ENCODE results near the gene LUZP2. TPM values are rescaled to one million over a fixed set of nuclear protein-coding genes. Genes with fewer than 3 reads are reported as not detected.

LUZP2 gene
- polyA plus RNA-seq, 1 donor from 2014 or later = 15.5 TPM

DNA sequence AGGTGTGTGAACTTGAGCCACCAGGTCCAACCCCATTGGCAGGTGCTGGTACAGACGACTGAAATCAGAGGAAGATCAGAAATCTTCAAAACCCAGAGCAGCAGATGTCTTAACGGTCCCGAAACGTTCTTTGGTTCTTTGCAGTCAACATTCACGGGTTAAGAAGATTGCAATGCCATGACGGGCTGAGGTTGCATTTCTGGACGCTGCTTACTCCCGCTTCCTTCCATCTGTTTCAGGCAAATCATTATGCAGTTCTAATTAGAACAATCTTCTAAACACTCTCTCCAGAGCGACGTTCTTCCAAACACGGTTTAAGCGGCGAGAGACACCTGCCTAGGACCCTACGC lies 492 bp upstream of the LUZP2 start:
- Histone ChIP-seq H3K9me2 (ENCODE audit: insufficient read depth, low read length) (no peaks in the 10 kb centered on the region), H3K9me3 (ENCODE audit: low read length) (no peaks in the 10 kb centered on the region), H3K36me3 (ENCODE audit: insufficient read depth, low read length) (no peaks in the 10 kb centered on the region), H3K4me3 (ENCODE audit: low read length) (peak overlapping the region; percentile 76), H3K27me3 (ENCODE audit: insufficient read depth, low read depth, low read length) (peaks cover 19% of the 10 kb centered on the region), H3K9ac (ENCODE audit: low read length) (peak overlapping the region; percentile 76), H2AFZ (ENCODE audit: low read depth, low read length) (peak overlapping the region; percentile 58), H4K20me1 (ENCODE audit: insufficient read depth) (no peaks in the 10 kb centered on the region), H3F3A (ENCODE audit: insufficient read depth, low read length, poor library complexity, severe bottlenecking) (no peaks in the 10 kb centered on the region), H3K4me2 (ENCODE audit: low read length) (peak overlapping the region; percentile 47), H3K27ac (ENCODE audit: low read length) (peak overlapping the region; percentile 62), H3K79me2 (replicated peaks; ENCODE audit: insufficient read depth, low read length) (no peaks in the 10 kb centered on the region)
- TF ChIP-seq TAF1 (IDR thresholded peaks at IDR 0.05; ENCODE audit: low read depth) = no peak

DNA sequence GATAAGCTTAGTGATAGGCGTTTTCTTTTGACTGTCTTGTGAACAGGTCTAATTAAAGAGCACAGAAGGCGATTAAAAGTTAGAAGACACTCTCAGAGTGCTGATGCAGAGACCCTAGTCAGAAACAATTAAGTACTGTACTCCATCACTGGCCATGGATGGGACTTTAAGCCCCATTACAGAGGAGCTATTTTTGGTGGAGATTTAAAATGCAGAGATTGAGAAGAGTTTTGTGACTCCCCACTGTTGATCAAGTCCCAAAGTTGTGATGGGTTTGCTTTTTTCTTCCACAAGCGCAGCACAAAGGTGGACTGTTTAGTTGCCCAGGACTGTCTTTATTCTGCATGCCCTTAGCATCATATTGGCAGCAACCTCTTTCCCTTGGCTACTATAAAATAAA lies 978 bp downstream of the LUZP2 start:
- H3F3A ChIP-seq (ENCODE audit: insufficient read depth, low read length, poor library complexity, severe bottlenecking) = no peaks in the 10 kb centered on the region
- H2AFZ ChIP-seq (ENCODE audit: low read depth, low read length) = no peak overlapping the region
- peak overlapping the region; percentile 66 for H3K4me2 ChIP-seq (ENCODE audit: low read length)
- no peaks in the 10 kb centered on the region for H3K9me2 ChIP-seq (ENCODE audit: insufficient read depth, low read length)
- H3K27me3 ChIP-seq (ENCODE audit: insufficient read depth, low read depth, low read length) = peaks cover 19% of the 10 kb centered on the region
- H3K9me3 ChIP-seq (ENCODE audit: low read length) = no peaks in the 10 kb centered on the region
- H3K9ac ChIP-seq (ENCODE audit: low read length) = peak overlapping the region; percentile 76
- no peaks in the 10 kb centered on the region for H3K36me3 ChIP-seq (ENCODE audit: insufficient read depth, low read length)
- TF ChIP-seq EP300 (conservative IDR thresholded peaks at IDR 0.05; ENCODE audit: poor library complexity, severe bottlenecking) = no peak
- TF ChIP-seq, protein P1, sequence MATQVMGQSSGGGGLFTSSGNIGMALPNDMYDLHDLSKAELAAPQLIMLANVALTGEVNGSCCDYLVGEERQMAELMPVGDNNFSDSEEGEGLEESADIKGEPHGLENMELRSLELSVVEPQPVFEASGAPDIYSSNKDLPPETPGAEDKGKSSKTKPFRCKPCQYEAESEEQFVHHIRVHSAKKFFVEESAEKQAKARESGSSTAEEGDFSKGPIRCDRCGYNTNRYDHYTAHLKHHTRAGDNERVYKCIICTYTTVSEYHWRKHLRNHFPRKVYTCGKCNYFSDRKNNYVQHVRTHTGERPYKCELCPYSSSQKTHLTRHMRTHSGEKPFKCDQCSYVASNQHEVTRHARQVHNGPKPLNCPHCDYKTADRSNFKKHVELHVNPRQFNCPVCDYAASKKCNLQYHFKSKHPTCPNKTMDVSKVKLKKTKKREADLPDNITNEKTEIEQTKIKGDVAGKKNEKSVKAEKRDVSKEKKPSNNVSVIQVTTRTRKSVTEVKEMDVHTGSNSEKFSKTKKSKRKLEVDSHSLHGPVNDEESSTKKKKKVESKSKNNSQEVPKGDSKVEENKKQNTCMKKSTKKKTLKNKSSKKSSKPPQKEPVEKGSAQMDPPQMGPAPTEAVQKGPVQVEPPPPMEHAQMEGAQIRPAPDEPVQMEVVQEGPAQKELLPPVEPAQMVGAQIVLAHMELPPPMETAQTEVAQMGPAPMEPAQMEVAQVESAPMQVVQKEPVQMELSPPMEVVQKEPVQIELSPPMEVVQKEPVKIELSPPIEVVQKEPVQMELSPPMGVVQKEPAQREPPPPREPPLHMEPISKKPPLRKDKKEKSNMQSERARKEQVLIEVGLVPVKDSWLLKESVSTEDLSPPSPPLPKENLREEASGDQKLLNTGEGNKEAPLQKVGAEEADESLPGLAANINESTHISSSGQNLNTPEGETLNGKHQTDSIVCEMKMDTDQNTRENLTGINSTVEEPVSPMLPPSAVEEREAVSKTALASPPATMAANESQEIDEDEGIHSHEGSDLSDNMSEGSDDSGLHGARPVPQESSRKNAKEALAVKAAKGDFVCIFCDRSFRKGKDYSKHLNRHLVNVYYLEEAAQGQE (IDR thresholded peaks at IDR 0.05; ENCODE audit: borderline replicate concordance) = no peak
- TF ChIP-seq TAF1 (IDR thresholded peaks at IDR 0.05; ENCODE audit: low read depth) = no peak
- TF ChIP-seq MXI1 (conservative IDR thresholded peaks at IDR 0.05; ENCODE audit: poor library complexity, severe bottlenecking) = no peak
- no peak for TF ChIP-seq POLR2AphosphoS5 (IDR thresholded peaks at IDR 0.05)
- no peak for TF ChIP-seq RAD21 (conservative IDR thresholded peaks at IDR 0.05)
- no peak for TF ChIP-seq EZH2 (IDR thresholded peaks at IDR 0.05; ENCODE audit: borderline replicate concordance, insufficient read depth, low read length, poor library complexity, severe bottlenecking)
- TF ChIP-seq SMC3 (conservative IDR thresholded peaks at IDR 0.05; ENCODE audit: poor library complexity) = no peak
- TF ChIP-seq, protein P2, sequence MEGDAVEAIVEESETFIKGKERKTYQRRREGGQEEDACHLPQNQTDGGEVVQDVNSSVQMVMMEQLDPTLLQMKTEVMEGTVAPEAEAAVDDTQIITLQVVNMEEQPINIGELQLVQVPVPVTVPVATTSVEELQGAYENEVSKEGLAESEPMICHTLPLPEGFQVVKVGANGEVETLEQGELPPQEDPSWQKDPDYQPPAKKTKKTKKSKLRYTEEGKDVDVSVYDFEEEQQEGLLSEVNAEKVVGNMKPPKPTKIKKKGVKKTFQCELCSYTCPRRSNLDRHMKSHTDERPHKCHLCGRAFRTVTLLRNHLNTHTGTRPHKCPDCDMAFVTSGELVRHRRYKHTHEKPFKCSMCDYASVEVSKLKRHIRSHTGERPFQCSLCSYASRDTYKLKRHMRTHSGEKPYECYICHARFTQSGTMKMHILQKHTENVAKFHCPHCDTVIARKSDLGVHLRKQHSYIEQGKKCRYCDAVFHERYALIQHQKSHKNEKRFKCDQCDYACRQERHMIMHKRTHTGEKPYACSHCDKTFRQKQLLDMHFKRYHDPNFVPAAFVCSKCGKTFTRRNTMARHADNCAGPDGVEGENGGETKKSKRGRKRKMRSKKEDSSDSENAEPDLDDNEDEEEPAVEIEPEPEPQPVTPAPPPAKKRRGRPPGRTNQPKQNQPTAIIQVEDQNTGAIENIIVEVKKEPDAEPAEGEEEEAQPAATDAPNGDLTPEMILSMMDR (IDR thresholded peaks at IDR 0.05; ENCODE audit: poor library complexity, severe bottlenecking) = no peak
- peak overlapping the region; percentile 62 for H3K27ac ChIP-seq (ENCODE audit: low read length)
- peak overlapping the region; percentile 76 for H3K4me3 ChIP-seq (ENCODE audit: low read length)
- H3K79me2 ChIP-seq (replicated peaks; ENCODE audit: insufficient read depth, low read length) = no peaks in the 10 kb centered on the region
- H4K20me1 ChIP-seq (ENCODE audit: insufficient read depth) = no peaks in the 10 kb centered on the region

DNA sequence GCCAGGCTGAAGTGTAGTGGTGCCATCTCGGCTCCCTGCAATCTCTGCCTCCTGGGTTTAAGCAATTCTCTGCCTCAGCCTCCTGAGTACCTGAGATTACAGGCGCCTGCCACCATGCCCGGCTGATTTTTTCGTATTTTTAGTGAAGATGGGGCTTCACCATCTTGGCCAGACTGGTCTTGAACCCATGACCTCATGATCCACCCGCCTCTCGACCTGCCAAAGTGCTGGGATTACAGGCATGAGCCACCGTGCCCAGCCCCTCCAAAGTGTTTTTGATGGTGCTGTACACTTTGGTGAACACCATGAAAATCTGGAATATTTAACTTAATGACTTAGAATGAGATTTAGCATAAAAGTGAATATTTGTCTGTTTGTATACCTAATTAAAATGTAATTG lies 5.6 kb downstream of the LUZP2 start:
- no peak overlapping the region for H2AFZ ChIP-seq (ENCODE audit: low read depth, low read length)
- H3K79me2 ChIP-seq (replicated peaks; ENCODE audit: insufficient read depth, low read length) = no peaks in the 10 kb centered on the region
- H4K20me1 ChIP-seq (ENCODE audit: insufficient read depth) = no peaks in the 10 kb centered on the region
- no peak overlapping the region for H3K27ac ChIP-seq (ENCODE audit: low read length)
- H3K9me3 ChIP-seq (ENCODE audit: low read length) = no peaks in the 10 kb centered on the region
- no peak overlapping the region for H3K9ac ChIP-seq (ENCODE audit: low read length)
- no peaks in the 10 kb centered on the region for H3F3A ChIP-seq (ENCODE audit: insufficient read depth, low read length, poor library complexity, severe bottlenecking)
- H3K27me3 ChIP-seq (ENCODE audit: insufficient read depth, low read depth, low read length) = peaks cover 12% of the 10 kb centered on the region
- no peaks in the 10 kb centered on the region for H3K36me3 ChIP-seq (ENCODE audit: insufficient read depth, low read length)
- TF ChIP-seq POLR2AphosphoS5 (IDR thresholded peaks at IDR 0.05) = no peak
- TF ChIP-seq TAF1 (IDR thresholded peaks at IDR 0.05; ENCODE audit: low read depth) = no peak
- TF ChIP-seq MXI1 (conservative IDR thresholded peaks at IDR 0.05; ENCODE audit: poor library complexity, severe bottlenecking) = no peak
- TF ChIP-seq, protein P2 (IDR thresholded peaks at IDR 0.05; ENCODE audit: poor library complexity, severe bottlenecking) = no peak
- no peak for TF ChIP-seq EP300 (conservative IDR thresholded peaks at IDR 0.05; ENCODE audit: poor library complexity, severe bottlenecking)
- TF ChIP-seq, protein P1 (IDR thresholded peaks at IDR 0.05; ENCODE audit: borderline replicate concordance) = no peak
- no peak for TF ChIP-seq RAD21 (conservative IDR thresholded peaks at IDR 0.05)
- no peak for TF ChIP-seq SMC3 (conservative IDR thresholded peaks at IDR 0.05; ENCODE audit: poor library complexity)
- TF ChIP-seq EZH2 (IDR thresholded peaks at IDR 0.05; ENCODE audit: borderline replicate concordance, insufficient read depth, low read length, poor library complexity, severe bottlenecking) = no peak
- H3K9me2 ChIP-seq (ENCODE audit: insufficient read depth, low read length) = no peaks in the 10 kb centered on the region
- no peak overlapping the region for H3K4me2 ChIP-seq (ENCODE audit: low read length)
- no peak overlapping the region for H3K4me3 ChIP-seq (ENCODE audit: low read length)

Measured in neural cell (in vitro differentiated cells).